ENCODE data around the gene KCNA5. TPM values are rescaled to one million over a fixed set of nuclear protein-coding genes. Genes with fewer than 3 reads are reported as not detected.

Gene KCNA5
- total RNA-seq, 1 donor from 2014 or later: not detected

- no peak for DNase-seq
Observed at GRCh38 chr12:5027046-5027821, 16.4 kb upstream of the KCNA5 start.

GRCh38 chr12:5030066-5030465 is 13.6 kb upstream of the KCNA5 start:
- DNase-seq: no peak

GRCh38 chr12:5031242-5031641 is 12.4 kb upstream of the KCNA5 start:
- DNase-seq: no peak

- DNase-seq: no peak
Observed at GRCh38 chr12:5031958-5032357, 11.7 kb upstream of the KCNA5 start.

GRCh38 chr12:5032821-5033220 is 10.9 kb upstream of the KCNA5 start:
- no peak for DNase-seq

- no peak for DNase-seq
Observed at GRCh38 chr12:5033883-5034282, 9.8 kb upstream of the KCNA5 start.

GRCh38 chr12:5034603-5035002 is 9.1 kb upstream of the KCNA5 start:
- no peak for DNase-seq

GRCh38 chr12:5035618-5036017 is 8.1 kb upstream of the KCNA5 start:
- no peak for DNase-seq

GRCh38 chr12:5036031-5036430 is 7.6 kb upstream of the KCNA5 start:
- no peak for DNase-seq

GRCh38 chr12:5037795-5038357 is 5.8 kb upstream of the KCNA5 start:
- no peak for DNase-seq

GRCh38 chr12:5038781-5039311 is 4.8 kb upstream of the KCNA5 start:
- no peak for DNase-seq

- DNase-seq: no peak
Observed at GRCh38 chr12:5039815-5040214, 3.9 kb upstream of the KCNA5 start.

GRCh38 chr12:5040368-5040767 is 3.3 kb upstream of the KCNA5 start:
- no peak for DNase-seq

GRCh38 chr12:5044420-5045295 is 979 bp downstream of the KCNA5 start:
- no peak for DNase-seq

GRCh38 chr12:5047094-5047493 is 3.4 kb downstream of the KCNA5 start:
- DNase-seq: no peak

- no peak for DNase-seq
Observed at GRCh38 chr12:5047729-5048128, 4.0 kb downstream of the KCNA5 start.

GRCh38 chr12:5050542-5050941 is 6.9 kb downstream of the KCNA5 start:
- DNase-seq: no peak

GRCh38 chr12:5051334-5051733 is 7.7 kb downstream of the KCNA5 start:
- DNase-seq: no peak

GRCh38 chr12:5051913-5052312 is 8.2 kb downstream of the KCNA5 start:
- no peak for DNase-seq

- no peak for DNase-seq
Observed at GRCh38 chr12:5052348-5052747, 8.7 kb downstream of the KCNA5 start.

GRCh38 chr12:5059358-5059757 is 15.7 kb downstream of the KCNA5 start:
- no peak for DNase-seq

GRCh38 chr12:5060958-5061357 is 17.3 kb downstream of the KCNA5 start:
- DNase-seq: no peak

GRCh38 chr12:5063149-5063548 is 19.5 kb downstream of the KCNA5 start:
- no peak for DNase-seq
